Esophagus (tissue), 2 donors: ENCODE results near the gene LBHD2. TPM values are rescaled to one million over a fixed set of nuclear protein-coding genes. Genes with fewer than 3 reads are reported as not detected.

ENCODE experiments used
- H3K27ac ChIP-seq, 2 donors: one replicate each; pipeline ENCODE4 v1.5.1; 2013; ENCODE audit warnings: low read depth in 2 of 2, mild to moderate bottlenecking in 2 of 2, inconsistent platforms in 1 of 2, low read length in 1 of 2, moderate library complexity in 1 of 2
- H3K27me3 ChIP-seq, 2 donors: one replicate each; pipeline ENCODE4 v1.6.1; 2013; ENCODE audit warnings: low read length in 2 of 2, control low read depth in 1 of 2, mild to moderate bottlenecking in 1 of 2; ENCODE audit not compliant: insufficient read depth in 2 of 2, control insufficient read depth in 1 of 2
- H3K36me3 ChIP-seq, 2 donors: one replicate each; pipeline ENCODE4 v1.6.1; 2013; ENCODE audit warnings: low read length in 1 of 2; ENCODE audit not compliant: control insufficient read depth in 2 of 2, insufficient read depth in 2 of 2
- H3K4me1 ChIP-seq, 2 donors: one replicate each; pipeline ENCODE4 v1.6.1; 2013; ENCODE audit warnings: low read length in 1 of 2; ENCODE audit not compliant: control insufficient read depth in 2 of 2, insufficient read depth in 2 of 2
- H3K4me3 ChIP-seq, 2 donors: one replicate each; pipeline ENCODE4 v1.5.1; 2013; ENCODE audit warnings: low read length in 2 of 2, mild to moderate bottlenecking in 2 of 2, low read depth in 1 of 2, moderate library complexity in 1 of 2
- H3K9me3 ChIP-seq, 2 donors: one replicate each; pipeline ENCODE4 v1.6.1; 2013; ENCODE audit warnings: mild to moderate bottlenecking in 2 of 2, low read depth in 1 of 2, low read length in 1 of 2, moderate library complexity in 1 of 2; ENCODE audit not compliant: control insufficient read depth in 2 of 2, insufficient read depth in 1 of 2
- WGBS, 2 donors: extraction: QIAGEN DNeasy Blood & Tissue Kit; methylation state at CpG; one replicate each; pipeline ENCODE4 v1.1.7; 2013; 5-methylcytosine and 5-hydroxymethylcytosine counted together
- polyA plus RNA-seq, 2 donors: library from polyadenylated mRNA; stranded (reverse); fragments of 200-250 nt; gene quantifications; one replicate each; pipeline ENCODE4 v1.2.3, GENCODE V29; 2013
- donor health status: healthy with polysubstance abuse.
- donor health status: Bipolar disorder and iron deficiency.

Gene LBHD2
- polyA plus RNA-seq, 2 donors = not detected

DNA sequence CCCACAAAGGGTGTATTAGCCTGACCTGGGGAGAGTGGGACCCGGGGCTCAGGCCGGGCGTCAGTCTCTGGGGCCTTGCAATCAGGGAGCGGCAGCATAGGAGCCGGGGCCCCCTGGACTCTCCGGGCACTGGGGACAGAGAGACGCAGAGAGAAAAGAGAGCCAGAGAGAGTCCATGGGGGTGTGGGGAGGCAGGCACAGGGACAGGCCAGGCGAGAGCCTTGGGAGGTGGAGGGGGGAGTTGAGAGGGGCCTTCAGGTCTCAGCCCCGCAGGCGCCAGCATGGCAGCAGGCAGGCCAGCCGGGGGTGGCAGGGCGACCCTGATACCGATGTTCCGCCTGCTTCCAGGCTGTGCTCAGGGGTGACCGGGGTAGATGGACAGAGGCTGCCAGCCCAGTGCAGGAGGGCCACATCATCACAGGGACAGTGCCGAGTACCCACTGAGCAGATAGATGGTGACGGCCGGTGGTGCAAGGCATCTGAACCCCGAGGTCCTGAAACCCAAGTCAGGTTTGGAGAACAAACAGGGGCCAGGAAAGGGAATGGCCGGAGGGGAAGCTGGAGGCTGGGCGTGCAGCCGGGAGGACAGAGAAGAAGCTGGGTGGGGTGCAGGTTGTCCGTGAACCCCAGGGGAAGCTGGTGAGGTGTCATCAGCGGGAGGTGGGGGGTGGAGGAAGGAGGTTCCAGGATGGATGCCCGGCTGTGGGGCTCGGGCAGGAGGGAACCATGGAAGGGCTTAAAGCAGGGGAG, 13.4 kb downstream of the LBHD2 start:
- Histone ChIP-seq H3K4me3 (no peak overlapping the region), H3K27ac (no peak overlapping the region), H3K4me1 (peaks cover 4 to 6% of the 10 kb centered on the region in 2 donors), H3K9me3 (peaks cover 0 to 3% of the 10 kb centered on the region in 2 donors), H3K36me3 (no peaks in the 10 kb centered on the region), H3K27me3 (no peaks in the 10 kb centered on the region)
- WGBS, 2 donors = 85% methylated on average over 21 to 26 of the region's 26 CpGs

GRCh38 chr14:103097994-103098957, 14.3 kb downstream of the LBHD2 start:
- peaks cover 0 to 3% of the 10 kb centered on the region in 2 donors for H3K9me3 ChIP-seq
- H3K27me3 ChIP-seq = no peaks in the 10 kb centered on the region
- H3K4me1 ChIP-seq = peaks cover 4 to 6% of the 10 kb centered on the region in 2 donors
- no peaks in the 10 kb centered on the region for H3K36me3 ChIP-seq
- no peak overlapping the region for H3K4me3 ChIP-seq
- no peak overlapping the region for H3K27ac ChIP-seq
- 73% methylated on average over 31 of the region's 31 CpGs for WGBS, 2 donors

DNA sequence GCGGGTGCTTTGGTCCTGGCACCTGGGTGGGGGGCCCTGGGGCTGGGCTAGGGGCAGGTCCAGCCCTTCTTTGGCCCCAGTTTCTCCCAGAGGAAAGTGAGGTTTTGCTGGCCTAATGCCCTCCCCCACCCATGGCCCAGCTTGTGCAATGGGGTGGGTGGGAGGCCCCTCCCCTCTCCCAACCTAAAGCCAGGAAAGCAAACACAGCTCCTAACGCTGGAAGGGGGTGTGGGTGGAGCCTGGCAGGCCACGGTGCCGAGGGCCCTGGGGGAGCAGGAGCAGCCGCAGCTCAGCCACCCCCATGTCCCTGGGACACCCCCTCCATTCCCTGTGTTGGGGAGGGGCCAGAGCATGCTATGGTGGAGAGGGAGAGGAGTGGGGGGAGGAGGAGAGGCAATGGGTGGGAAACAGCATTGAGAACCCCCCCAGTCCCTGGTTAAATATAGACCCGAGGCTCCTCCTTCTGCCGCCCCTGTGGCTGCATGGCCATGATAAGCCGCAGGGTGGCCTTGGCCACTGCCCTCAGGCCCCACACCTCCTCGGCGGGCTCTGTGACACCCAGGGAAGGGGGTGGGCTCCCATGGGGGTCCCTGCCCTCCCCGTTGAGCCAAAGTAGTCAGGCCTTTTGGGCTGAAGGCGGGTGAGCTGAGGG, 15.2 kb downstream of the LBHD2 start:
- Histone ChIP-seq H3K4me3 (no peak overlapping the region), H3K27me3 (peaks cover 0 to 3% of the 10 kb centered on the region in 2 donors), H3K9me3 (peaks cover 0 to 3% of the 10 kb centered on the region in 2 donors), H3K27ac (no peak overlapping the region), H3K4me1 (peaks cover 0 to 8% of the 10 kb centered on the region in 2 donors), H3K36me3 (no peaks in the 10 kb centered on the region)
- 60% methylated on average over 11 to 12 of the region's 12 CpGs for WGBS, 2 donors

DNA sequence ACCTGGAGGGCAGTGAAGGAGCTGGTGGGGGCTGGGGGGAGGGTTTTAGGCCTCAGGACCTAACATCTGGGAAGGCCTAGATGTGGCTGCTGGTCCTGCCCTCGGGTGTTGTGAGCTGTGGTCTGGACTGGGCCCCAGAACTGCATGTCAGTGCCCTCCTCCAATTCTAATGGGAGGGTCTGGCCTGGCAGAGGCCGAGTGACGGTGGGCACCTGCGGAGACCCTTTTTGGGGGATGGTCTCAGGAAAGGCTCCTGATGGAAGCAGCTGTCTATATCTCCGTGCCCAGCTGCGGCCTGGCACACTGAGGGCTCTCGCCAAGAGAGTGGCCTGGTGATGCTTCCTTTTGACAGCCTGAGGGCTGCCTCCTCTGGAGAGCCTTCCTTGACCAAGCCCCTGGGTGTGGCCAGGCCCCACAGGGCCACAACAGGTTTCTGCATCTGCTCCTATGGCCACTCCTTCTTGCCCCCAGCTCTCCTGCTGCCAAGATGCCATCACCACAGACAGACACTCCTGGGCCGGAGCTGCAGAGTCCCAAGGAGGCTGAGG, 15.8 kb downstream of the LBHD2 start:
- Histone ChIP-seq H3K27me3 (peaks cover 0 to 9% of the 10 kb centered on the region in 2 donors), H3K36me3 (no peaks in the 10 kb centered on the region), H3K9me3 (peaks cover 0 to 3% of the 10 kb centered on the region in 2 donors), H3K27ac (no peak overlapping the region), H3K4me1 (peaks cover 0 to 8% of the 10 kb centered on the region in 2 donors), H3K4me3 (no peak overlapping the region)
- WGBS, 2 donors = 77 to 78% methylated on average over 8 of the region's 8 CpGs

- no peaks in the 10 kb centered on the region for H3K36me3 ChIP-seq
- peaks cover 0 to 12% of the 10 kb centered on the region in 2 donors for H3K4me1 ChIP-seq
- H3K4me3 ChIP-seq = no peak overlapping the region
- H3K27me3 ChIP-seq = peaks cover 0 to 10% of the 10 kb centered on the region in 2 donors
- 76 to 80% methylated on average over 25 of the region's 25 CpGs for WGBS, 2 donors
- no peak overlapping the region for H3K27ac ChIP-seq
- peaks cover 0 to 3% of the 10 kb centered on the region in 2 donors for H3K9me3 ChIP-seq
Observed at GRCh38 chr14:103100281-103101121, 16.5 kb downstream of the LBHD2 start.

DNA sequence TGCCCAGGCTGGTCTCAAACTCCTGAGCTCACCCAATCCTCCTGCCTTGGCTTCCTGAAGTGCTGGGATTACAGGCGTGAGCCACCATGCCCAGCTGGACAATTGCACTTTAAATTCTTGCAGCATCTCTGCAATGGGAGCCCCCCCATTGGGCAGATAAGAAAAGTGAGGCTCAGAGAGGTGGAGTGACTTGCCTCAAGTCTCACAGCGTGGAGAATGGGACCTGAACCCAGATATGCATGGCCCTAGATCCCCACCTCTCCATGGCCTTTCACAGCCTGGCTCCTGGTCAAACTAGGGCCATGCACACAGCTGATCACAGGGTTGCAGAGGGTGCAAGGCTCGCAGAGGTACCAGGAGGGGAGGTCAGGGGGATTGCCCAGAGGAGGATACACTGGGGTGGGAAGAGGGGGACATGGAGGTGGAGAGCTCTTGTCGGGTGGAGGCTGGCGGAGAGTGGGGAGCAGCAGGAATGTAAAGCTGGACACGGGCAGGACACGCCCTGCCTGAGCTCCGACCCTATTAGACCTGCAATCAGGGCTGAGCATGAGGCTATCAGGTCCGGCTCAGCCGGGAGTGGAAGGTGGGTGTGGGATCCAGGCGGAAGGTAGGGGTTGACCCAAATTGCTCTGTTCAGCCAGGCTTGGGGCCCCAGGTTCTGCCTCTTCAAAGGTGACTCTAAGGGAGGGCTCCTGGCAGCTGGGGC, 17.4 kb downstream of the LBHD2 start:
- no peak overlapping the region for H3K4me3 ChIP-seq
- H3K27ac ChIP-seq = no peak overlapping the region
- peaks cover 0 to 10% of the 10 kb centered on the region in 2 donors for H3K27me3 ChIP-seq
- no peaks in the 10 kb centered on the region for H3K36me3 ChIP-seq
- H3K4me1 ChIP-seq = peaks cover 0 to 12% of the 10 kb centered on the region in 2 donors
- H3K9me3 ChIP-seq = peaks cover 0 to 3% of the 10 kb centered on the region in 2 donors
- 88 to 91% methylated on average over 11 of the region's 11 CpGs for WGBS, 2 donors

DNA sequence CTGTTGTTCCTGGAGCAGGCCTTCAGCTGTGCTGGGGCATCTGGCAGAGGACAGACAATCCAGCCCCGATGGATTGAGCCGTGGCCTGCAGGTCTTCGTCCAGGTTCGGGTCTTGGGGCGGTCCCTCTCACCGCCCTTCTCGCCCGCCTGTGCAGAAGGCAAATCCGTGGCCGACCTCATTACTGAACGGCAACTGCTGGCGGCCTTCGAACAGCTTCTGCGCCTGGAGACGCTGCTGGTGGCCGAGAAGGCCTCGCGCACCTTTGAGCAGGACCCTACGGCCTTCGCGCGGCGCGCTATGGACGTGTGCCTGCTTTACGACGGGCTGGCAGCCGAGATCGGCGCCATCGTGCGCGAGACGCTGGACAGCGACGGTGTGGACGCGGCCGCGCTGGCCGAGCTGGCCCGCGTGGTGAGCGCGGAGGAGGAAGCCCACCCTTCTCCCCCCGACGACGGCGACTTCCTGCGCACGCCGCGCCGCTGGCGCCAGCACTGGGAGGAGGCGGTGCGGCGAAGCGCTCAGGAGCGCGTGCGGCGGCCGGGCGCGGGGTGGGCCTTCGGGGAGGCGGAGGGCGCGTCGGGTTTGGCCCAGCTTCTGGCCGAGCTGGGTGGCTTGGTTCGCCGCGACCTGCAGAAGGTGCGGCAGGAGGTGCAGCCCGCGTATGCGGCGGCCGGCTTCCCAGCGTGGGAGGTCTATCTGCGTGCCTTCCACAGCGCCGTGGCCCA, 18.1 kb downstream of the LBHD2 start:
- WGBS, 2 donors = 39 to 51% methylated on average over 85 of the region's 85 CpGs
- H3K9me3 ChIP-seq = peaks cover 0 to 3% of the 10 kb centered on the region in 2 donors
- H3K27me3 ChIP-seq = peaks cover 0 to 10% of the 10 kb centered on the region in 2 donors
- H3K4me3 ChIP-seq = peak overlapping the region in 1 of 2 donors; percentile 10
- no peak overlapping the region for H3K27ac ChIP-seq
- no peaks in the 10 kb centered on the region for H3K36me3 ChIP-seq
- H3K4me1 ChIP-seq = peaks cover 0 to 12% of the 10 kb centered on the region in 2 donors
